HCEC 1CT (cell line): ENCODE data around the gene RNF208.

ENCODE experiments used
- DNase-seq: peaks from one replicate; pipeline ENCODE4 v3.0.0-alpha.2; 2017

The RNF208 gene

DNA sequence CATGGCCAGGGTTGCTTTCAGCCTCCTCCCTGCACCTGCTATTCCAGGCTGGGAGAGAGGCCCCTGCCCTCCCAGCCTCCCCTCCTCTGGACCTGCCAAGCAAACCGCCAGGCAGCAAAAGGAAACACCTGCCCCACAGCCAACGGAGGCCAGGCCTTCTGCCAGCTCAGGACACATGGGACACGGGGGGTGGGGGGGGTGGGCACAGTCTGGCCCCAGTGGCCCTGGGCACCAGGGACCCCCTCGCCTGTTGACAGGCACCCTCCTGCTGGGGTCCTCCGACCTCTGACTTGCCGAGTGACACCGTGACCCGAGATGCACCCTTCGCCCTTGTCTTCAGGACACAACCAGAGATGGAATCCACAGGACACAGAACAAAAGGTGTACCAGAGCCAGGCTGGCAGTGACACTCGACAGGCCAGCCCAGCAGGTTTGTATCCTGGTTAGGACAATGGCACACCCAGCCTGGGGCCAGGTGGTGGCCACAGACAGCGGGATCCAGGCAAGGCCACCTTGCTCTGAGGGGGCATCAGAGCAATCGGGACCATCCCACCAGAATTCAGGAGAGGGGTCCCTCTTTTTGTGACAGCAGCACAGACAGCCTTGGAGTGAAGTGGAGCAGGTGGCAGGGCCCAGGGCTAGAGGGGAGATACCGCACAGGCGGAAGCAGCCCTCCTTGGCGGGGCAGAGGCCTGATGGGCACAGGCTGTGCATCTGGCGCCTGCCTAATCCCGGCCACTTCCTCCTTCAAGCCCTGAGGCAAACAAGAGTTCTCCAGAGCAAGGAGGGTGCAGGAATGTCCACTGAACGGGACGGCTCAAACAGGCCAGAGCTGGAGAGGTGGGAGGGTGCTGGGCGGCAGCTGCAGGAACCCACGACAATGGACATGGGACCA is 48.9 kb downstream of the RNF208 start:
- DNase-seq: no peak

DNA sequence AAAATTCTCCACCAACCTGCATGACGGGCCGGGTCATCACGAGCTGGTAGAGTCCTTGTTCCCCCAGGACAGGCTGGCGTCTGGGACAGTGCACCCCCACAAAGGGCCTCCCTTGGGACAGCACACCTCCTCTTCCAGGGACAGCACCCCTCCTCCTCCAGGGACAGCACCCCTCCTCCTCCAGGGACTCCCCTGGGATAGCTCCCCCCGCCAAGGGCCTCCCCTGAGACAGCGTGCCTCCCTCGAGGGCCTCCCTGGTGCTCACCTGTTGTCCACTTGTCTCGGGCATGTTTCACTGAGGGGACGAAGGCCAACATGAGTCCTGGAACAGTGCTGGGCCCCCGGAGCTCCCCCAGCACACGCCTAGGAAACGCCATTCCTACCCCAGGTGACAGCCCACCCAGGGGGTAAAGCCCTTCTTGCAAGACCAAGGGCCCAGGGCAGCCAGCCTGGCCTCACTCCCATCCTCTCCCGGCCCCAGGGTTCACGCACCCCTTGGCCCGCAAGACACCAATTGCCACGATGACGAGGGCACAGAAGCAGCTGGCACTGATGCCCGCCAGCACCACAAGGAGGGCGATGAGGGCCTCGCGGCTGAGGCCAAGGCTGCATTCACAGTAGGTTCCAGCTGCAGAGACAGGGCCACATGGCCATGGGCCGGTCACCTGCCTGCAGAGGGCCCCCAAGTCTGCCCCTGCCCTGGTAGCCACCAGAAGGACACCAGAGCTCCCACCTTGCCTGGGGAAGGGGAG is 50.7 kb downstream of the RNF208 start:
- DNase-seq: no peak

DNA sequence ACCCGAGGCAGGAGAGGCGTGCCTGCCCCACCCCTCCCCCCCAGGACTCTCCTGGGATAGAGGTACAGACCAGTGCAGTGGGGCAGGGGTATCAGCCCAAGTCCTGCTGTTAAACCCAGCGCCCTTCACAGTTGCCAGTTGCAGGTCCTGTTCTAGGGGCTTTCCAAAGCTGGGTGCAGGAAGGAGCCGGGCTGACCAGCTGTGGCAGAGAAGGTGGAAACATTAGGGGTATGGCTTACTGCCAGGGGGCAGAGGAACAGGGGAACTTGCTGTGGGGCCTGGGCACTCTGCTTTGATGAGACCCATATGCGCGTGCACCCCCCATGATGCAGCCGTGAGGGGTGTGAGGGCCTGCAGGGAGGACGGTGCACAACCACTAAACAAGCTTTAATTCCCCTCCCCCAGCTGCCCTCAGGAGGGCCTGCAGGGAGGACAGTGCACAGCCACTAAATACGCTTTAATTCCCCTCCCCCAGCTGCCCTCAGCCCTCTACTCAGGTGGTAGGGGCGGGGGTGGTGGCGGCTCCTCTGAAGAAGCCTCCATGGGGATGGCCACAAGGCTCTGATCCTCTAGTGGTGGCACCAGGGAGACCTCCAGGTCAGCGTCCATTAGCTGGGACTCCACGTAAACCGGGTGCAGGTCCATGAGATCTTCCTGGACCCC is 51.4 kb downstream of the RNF208 start:
- DNase-seq: no peak
